ENCODE measurements around the gene MED20.

DNA sequence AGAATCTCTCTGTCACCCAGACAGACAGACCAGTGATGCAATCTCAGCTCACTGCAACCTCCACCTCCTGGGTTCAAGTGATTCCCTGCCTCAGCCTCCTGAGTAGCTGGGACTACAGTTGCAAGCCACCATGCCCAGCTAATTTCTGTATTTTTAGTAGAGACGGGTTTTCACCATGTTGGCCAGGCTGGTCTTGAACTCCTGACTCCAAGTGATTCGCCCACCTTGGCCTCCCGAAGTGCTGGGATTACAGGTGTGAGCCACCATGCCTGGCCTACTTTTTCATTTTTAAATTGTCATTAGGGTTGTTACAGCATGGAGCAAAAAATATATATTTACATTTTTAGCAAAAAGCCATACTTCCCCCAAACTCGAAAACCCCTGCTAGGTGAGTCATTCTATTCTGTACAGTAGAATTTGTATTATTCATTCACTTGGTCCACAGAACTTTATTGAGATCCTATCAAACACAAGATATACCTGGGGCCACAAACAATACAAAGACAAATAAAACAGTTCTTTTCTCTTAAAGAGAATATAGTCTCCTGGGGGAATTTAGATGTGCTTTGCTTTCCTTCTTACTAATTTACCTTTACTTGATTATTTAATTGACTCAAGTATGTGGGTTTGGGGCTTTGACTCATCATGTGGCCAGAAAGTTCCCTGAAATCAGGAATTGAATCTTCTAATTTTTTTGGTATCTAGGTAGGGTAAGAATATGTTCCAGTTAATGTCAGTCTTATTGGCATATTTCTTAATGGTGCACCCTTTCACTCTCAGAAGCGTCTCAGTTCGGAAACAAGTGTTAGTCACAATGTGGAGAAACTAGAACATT lies 37.3 kb upstream of the MED20 start:
- TF ChIP-seq, protein P1, sequence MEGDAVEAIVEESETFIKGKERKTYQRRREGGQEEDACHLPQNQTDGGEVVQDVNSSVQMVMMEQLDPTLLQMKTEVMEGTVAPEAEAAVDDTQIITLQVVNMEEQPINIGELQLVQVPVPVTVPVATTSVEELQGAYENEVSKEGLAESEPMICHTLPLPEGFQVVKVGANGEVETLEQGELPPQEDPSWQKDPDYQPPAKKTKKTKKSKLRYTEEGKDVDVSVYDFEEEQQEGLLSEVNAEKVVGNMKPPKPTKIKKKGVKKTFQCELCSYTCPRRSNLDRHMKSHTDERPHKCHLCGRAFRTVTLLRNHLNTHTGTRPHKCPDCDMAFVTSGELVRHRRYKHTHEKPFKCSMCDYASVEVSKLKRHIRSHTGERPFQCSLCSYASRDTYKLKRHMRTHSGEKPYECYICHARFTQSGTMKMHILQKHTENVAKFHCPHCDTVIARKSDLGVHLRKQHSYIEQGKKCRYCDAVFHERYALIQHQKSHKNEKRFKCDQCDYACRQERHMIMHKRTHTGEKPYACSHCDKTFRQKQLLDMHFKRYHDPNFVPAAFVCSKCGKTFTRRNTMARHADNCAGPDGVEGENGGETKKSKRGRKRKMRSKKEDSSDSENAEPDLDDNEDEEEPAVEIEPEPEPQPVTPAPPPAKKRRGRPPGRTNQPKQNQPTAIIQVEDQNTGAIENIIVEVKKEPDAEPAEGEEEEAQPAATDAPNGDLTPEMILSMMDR (IDR thresholded peaks at IDR 0.05): no peak
- TF ChIP-seq EP300 (IDR thresholded peaks at IDR 0.05) (no peak), POLR2A (IDR thresholded peaks at IDR 0.05) (no peak)

Measured in stomach (tissue), 4 donors.